AG10803 (cell line): Measurements from ENCODE around the gene ERCC1.

Source experiments
- DNase-seq: peaks from one replicate; pipeline ENCODE4 v3.0.0; 2010; ENCODE audit warnings: low read depth
- H3K4me3 ChIP-seq: 2 replicates; pipeline ENCODE4 v1.5.1; 2011; ENCODE audit warnings: mild to moderate bottlenecking, low read length, control low read depth
- CTCF ChIP-seq: conservative IDR thresholded peaks from 2 replicates; pipeline ENCODE4 v1.5.1; 2011; ENCODE audit warnings: mild to moderate bottlenecking, low read length, control low read depth, inconsistent platforms

The ERCC1 gene

DNA sequence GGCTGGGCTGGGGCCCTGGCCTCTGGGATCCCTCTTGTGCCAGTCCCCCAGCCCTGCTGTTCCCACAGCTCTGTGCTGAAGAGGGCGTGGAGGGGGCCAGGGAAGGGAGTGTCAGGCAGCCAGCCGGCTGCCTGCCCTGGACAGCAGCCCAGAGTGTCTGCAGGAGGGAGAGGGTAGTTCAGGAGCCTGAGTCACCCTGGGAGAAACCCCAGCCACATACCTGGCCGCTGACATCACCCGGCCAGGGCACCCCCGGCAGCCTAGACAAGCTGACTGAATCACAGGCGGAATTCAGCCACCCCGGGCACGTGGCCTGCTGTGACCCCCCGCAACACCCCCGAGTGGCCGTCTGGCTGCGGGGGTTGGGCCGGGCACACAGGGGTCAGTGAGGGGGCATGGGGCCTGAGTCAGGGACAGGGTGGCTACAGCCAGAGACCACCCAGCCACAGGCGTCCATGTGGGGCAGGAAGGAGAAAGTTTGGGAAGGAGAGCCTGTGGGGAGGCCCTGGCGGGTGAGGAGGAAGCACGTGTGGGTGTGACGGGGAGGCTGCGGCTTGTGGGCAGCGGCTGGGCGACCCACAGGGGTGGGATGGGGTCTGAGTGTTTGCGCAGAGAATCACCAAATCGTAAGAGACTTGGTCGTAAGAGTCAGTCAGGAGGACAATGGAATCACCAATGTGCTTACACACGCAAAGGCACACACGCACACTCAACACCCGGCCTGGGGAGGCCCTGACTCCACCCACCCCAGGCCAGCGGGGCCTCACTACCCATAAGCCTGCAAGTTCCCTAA is 32.2 kb upstream of the ERCC1 start:
- TF ChIP-seq CTCF: no peak
- peak overlapping the region; percentile 45 for H3K4me3 ChIP-seq
- DNase-seq: peak; percentile 99

DNA sequence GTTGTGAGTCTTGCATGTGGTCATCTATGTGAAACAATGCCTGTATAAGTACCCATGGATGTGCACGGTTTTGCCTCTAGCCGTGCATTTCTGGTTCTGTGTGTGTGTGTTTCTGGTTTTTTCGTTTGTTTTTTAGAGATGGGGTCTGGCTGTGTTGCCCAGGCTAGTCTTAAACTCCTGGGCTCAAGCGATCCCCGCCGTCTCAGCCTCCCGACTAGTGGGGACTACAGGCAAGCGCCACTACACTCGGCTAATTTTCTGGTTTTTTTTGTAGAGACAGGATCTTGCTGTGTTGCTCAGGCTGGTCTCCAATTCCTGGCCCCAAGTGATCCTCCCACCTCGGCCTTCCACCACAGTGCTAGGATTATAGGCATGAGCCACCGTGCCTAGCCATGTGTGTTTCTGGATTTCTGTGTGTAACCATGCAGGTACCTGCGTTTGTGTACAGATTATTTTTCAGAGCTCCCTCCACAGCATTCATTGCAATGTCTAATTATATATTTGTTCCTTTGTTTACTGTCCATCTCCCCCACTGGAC is 28.2 kb upstream of the ERCC1 start:
- no peak for TF ChIP-seq CTCF
- DNase-seq: no peak
- peak overlapping the region; percentile 84 for H3K4me3 ChIP-seq

DNA sequence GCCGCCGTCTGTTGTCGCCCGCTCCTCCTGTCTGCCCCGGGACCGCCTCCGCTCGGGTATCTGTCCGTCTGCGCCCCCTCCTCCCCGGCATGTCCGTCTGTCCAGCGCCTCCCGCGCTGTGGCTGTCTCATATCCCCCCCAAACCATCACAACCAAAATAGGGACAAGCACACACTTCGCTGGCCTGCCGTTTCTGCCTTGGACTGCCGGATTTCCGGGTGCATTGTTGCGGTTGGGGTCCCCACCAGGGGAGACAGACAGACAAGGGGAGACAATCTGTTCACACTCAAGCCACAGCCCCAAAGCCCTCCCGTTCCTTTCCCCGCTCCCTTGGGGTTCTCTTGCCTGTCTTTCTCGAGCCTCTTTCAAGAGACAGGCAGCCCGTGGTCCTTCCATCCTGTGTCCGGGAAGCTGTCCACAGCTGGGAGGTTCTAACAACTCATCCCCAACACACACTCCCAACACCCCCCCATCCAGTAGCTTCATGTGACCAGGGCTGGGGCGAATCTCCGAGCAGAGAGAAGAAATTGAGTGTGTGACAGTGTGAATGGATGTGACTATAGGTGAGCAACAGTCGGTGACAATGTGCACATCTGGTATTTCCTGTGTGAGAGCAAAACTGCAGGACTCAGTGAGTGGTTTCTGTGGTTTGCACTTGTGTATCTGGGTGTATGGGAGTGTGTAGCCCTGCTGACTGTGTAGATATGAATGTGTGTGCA is 27.6 kb upstream of the ERCC1 start:
- H3K4me3 ChIP-seq: peak overlapping the region; percentile 84
- peak; percentile 88 for DNase-seq
- TF ChIP-seq CTCF: no peak

GRCh38 chr19:45450012-45450333 is 26.3 kb upstream of the ERCC1 start:
- H3K4me3 ChIP-seq: peak overlapping the region; percentile 64
- no peak for TF ChIP-seq CTCF
- no peak for DNase-seq

DNA sequence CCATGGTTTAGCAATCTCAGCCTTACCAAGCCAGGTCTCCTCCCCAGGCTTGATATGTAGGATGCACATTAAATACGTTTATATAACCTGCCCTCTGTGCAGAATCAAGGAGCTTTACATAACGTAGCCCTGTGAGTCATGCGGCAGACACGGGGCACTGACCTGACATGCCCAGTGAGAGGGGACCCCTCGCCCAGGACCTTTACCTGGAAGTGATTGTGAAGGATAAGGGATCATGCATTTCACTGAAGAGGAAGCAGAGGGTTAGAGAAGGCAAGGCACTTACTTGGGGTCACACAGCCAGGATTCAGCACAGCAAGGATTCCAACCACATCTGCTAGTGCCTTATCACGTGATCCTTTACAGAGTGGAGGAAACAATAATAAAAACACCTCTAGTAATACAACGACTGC is 25.2 kb upstream of the ERCC1 start:
- DNase-seq: peak; percentile 28
- no peak for TF ChIP-seq CTCF
- H3K4me3 ChIP-seq: no peak overlapping the region

DNA sequence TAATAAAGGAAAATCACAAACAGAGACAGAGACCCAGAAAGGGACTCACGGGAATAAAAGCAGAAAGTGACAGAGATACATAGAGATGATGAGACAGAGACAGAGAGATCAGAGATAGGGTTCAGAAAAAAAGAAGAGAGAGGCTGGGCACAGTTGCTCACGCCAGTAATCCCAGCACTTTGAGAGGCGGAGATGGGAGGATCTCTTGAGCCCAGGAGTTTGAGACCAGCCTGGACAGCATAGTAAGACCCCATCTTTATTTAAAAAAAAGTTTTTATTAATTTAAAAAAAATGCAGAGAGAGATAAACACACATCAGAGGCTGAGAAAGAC is 24.7 kb upstream of the ERCC1 start:
- TF ChIP-seq CTCF: no peak
- no peak overlapping the region for H3K4me3 ChIP-seq
- no peak for DNase-seq

DNA sequence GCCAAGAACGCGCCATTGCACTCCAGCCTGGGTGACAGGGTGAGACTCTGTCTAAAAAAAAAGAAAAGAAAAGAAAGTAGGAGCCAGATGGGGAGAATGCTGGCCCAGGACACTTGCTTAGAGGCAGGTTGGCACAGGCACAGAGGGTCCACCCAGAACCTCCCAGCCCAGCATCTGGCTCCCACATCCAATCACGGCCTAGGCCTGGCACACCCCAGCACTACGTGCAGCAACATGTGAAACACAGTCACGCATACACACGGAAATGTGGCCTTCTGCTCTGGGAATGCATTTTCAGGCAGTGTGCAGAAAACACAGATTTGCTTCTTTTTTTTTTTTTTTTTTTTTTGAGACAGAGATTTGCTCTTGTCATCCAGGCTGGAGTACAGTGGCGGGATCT is 23.2 kb upstream of the ERCC1 start:
- peak; percentile 86 for DNase-seq
- H3K4me3 ChIP-seq: no peak overlapping the region
- TF ChIP-seq CTCF: no peak
